Measurements from ENCODE around the gene CHD9. TPM values are rescaled to one million over a fixed set of nuclear protein-coding genes. Genes with fewer than 3 reads are reported as not detected.
A peak's percentile ranks its signal among the peaks of the same experiment; 100 is the strongest.

Gene CHD9
- total RNA-seq, 1 donor from 2014 or later: 49.2 TPM

GRCh38 chr16:53369921-53370320, 315.1 kb downstream of the CHD9 start:
- no peaks in the 10 kb centered on the region for H3K4me1 Mint-ChIP-seq (ENCODE audit: unreplicated experiment)
- no peaks in the 10 kb centered on the region for H3K9me3 Mint-ChIP-seq (ENCODE audit: unreplicated experiment)
- H3K27me3 Mint-ChIP-seq (ENCODE audit: unreplicated experiment): no peaks in the 10 kb centered on the region
- no peaks in the 10 kb centered on the region for H3K36me3 Mint-ChIP-seq (ENCODE audit: low read depth, unreplicated experiment)
- no peak for DNase-seq (ENCODE audit: low spot score)
- H3K27ac Mint-ChIP-seq (ENCODE audit: unreplicated experiment): no peak overlapping the region
- no peak for TF ChIP-seq CTCF (IDR thresholded peaks at IDR 0.05; ENCODE audit: unreplicated experiment)
- no peak overlapping the region for H3K4me3 Mint-ChIP-seq (ENCODE audit: unreplicated experiment)

DNA sequence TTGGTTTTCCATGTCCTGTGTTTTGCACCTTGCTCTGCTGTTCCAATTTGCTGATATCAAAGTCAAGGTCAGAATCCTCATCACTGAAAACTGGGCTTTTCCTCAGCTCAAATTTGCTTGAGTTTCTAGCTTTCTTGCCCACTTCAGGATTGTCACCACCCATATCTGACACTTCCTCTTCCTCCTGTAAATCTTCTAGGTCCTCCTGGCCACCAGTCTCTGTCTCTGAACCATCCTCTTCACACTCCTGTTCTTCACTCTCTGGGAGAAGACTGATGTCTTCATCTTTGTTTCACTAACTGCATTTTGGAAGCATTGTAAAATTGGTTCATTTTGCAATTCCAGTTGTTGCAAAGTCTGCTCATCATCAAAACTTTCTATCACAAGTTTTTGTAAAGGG, 316.0 kb downstream of the CHD9 start:
- TF ChIP-seq CTCF (IDR thresholded peaks at IDR 0.05; ENCODE audit: unreplicated experiment): no peak
- Mint-ChIP-seq H3K4me3 (ENCODE audit: unreplicated experiment) (no peak overlapping the region), H3K9me3 (ENCODE audit: unreplicated experiment) (no peaks in the 10 kb centered on the region), H3K36me3 (ENCODE audit: low read depth, unreplicated experiment) (no peaks in the 10 kb centered on the region), H3K27ac (ENCODE audit: unreplicated experiment) (no peak overlapping the region), H3K4me1 (ENCODE audit: unreplicated experiment) (no peaks in the 10 kb centered on the region), H3K27me3 (ENCODE audit: unreplicated experiment) (no peaks in the 10 kb centered on the region)
- DNase-seq (ENCODE audit: low spot score): no peak

DNA sequence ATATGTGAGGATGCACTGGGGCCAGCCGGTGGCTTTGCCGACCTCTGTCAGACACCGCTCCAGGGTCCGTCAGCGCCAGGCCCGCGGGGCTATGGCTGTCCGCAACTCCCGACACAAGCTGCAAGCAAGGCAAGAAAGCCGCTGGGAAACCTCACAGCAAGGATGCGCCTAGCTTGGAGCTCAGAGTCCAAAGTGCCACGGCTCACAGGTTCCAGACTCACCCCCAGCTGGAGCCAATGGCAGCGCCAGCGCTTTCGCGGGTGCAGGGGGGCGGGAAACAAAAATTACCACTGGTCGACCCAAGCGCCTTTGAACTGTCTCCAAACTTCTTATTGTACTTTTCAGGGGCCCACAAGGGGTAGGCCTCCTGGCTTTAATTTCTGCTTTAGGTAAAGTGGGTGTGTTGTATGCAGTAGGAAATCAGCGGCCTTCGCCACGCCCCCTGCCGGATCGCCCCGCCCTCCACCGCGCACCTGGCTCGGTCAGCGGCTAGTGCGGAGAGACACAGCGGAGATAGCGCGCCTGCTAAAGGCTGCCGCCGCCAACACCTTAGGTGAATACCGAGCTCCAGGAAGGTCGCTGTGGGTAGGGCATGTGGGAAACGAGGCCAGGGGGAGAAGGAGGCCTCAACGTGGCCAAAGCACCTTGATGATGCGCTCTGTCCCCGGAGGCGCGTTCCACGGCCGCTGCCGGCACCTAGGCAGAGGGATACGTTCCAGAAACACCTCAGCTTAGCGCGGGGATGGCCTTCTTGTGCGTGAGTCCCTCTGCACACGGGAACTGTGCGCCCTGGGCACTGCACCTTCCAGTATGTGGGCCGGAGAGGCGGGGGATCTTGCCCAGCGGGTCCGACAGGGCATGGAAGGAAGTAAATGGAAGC, 318.4 kb downstream of the CHD9 start:
- no peaks in the 10 kb centered on the region for H3K4me1 Mint-ChIP-seq (ENCODE audit: unreplicated experiment)
- no peak for TF ChIP-seq CTCF (IDR thresholded peaks at IDR 0.05; ENCODE audit: unreplicated experiment)

GRCh38 chr16:53374800-53375199, 320.0 kb downstream of the CHD9 start:
- H3K27me3 Mint-ChIP-seq (ENCODE audit: unreplicated experiment): no peaks in the 10 kb centered on the region
- TF ChIP-seq CTCF (IDR thresholded peaks at IDR 0.05; ENCODE audit: unreplicated experiment): no peak
- no peaks in the 10 kb centered on the region for H3K4me1 Mint-ChIP-seq (ENCODE audit: unreplicated experiment)
- H3K27ac Mint-ChIP-seq (ENCODE audit: unreplicated experiment): no peak overlapping the region
- no peak overlapping the region for H3K4me3 Mint-ChIP-seq (ENCODE audit: unreplicated experiment)
- no peaks in the 10 kb centered on the region for H3K9me3 Mint-ChIP-seq (ENCODE audit: unreplicated experiment)
- H3K36me3 Mint-ChIP-seq (ENCODE audit: low read depth, unreplicated experiment): no peaks in the 10 kb centered on the region
- DNase-seq (ENCODE audit: low spot score): no peak

More for the DNA sequence above, 318.4 kb downstream of the CHD9 start:
- no peak overlapping the region for H3K27ac Mint-ChIP-seq (ENCODE audit: unreplicated experiment)
- no peak overlapping the region for H3K4me3 Mint-ChIP-seq (ENCODE audit: unreplicated experiment)
- H3K9me3 Mint-ChIP-seq (ENCODE audit: unreplicated experiment): no peaks in the 10 kb centered on the region
- no peaks in the 10 kb centered on the region for H3K27me3 Mint-ChIP-seq (ENCODE audit: unreplicated experiment)
- peak; percentile 17 for DNase-seq (ENCODE audit: low spot score)
- H3K36me3 Mint-ChIP-seq (ENCODE audit: low read depth, unreplicated experiment): no peaks in the 10 kb centered on the region

DNA sequence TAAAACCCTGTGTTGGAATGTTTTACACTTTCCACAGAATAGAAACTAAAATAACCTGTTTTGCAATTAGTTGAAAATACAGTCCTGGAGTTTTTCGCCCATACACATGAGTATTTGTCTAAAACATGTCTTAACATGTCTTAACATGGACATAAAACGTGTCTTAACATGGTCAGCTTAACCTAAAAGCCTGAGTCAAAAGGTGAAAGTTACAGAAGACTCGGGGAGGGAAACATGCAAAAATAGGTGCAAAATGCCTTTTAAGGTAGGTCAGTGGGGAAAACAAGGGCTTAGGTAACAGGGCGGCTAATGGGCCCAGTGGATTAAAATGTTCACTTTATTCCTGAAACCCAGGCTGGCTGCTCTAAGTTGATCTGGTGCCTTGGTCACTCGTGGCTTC, 323.3 kb downstream of the CHD9 start:
- no peak for TF ChIP-seq CTCF (IDR thresholded peaks at IDR 0.05; ENCODE audit: unreplicated experiment)
- no peak overlapping the region for H3K27ac Mint-ChIP-seq (ENCODE audit: unreplicated experiment)

More for the DNA sequence above, 323.3 kb downstream of the CHD9 start:
- H3K27me3 Mint-ChIP-seq (ENCODE audit: unreplicated experiment): peaks cover 2% of the 10 kb centered on the region
- no peaks in the 10 kb centered on the region for H3K36me3 Mint-ChIP-seq (ENCODE audit: low read depth, unreplicated experiment)
- H3K4me1 Mint-ChIP-seq (ENCODE audit: unreplicated experiment): no peaks in the 10 kb centered on the region
- H3K4me3 Mint-ChIP-seq (ENCODE audit: unreplicated experiment): no peak overlapping the region
- DNase-seq (ENCODE audit: low spot score): no peak
- no peaks in the 10 kb centered on the region for H3K9me3 Mint-ChIP-seq (ENCODE audit: unreplicated experiment)

All from endothelial cell (in vitro differentiated cells).